RCC 7860 (cell line): ENCODE measurements around the gene MSMP.

Experiments used
- DNase-seq: peaks from one replicate; pipeline ENCODE4 v3.0.0-alpha.2; 2015; ENCODE audit warnings: low spot score
- FAIRE-seq: peaks from 2 replicates; lab custom pipeline; 2012; peaks lifted over from hg19 to GRCh38; lab: Jason Lieb, UNC

The MSMP gene

DNA sequence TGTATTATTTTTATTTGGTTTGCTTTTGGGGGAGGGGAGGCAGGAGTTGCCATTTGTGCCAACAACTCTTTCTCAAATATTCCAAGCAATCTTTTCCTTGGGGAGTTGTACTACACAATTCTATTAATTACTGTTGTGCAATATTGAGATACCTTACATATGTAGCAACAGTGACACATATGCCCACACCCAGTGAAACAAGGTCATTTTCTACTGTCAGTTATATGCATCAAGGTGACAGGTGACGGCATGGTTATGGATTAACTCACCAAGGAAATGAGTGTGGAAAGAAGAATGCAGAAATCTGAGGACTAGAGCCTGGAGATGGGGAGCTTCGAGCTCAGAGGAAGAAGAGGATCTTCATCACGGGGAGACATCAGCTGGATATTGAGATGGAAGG lies 17.9 kb upstream of the MSMP start:
- DNase-seq (peak; percentile 17), FAIRE-seq (no peak)

DNA sequence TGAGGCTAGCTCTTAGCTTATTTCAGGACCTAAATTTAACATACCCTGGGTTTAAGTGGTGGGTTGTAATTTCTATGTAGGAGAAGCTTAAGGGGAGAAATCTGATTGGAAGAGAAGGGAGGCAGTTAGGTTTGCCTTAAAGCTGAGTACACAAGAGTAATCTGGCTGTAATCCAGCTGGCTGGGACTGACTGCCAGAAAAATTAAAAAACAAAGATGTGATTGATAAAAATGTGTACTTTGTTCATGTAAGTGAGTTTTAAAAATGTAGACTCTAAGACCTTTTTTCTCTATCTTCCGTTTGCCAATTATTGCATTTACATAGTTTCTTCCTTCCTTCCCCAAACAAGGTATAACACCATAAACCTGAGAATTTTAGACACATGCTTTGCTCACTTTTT lies 17.5 kb upstream of the MSMP start:
- FAIRE-seq, result no peak
- DNase-seq, result no peak

DNA sequence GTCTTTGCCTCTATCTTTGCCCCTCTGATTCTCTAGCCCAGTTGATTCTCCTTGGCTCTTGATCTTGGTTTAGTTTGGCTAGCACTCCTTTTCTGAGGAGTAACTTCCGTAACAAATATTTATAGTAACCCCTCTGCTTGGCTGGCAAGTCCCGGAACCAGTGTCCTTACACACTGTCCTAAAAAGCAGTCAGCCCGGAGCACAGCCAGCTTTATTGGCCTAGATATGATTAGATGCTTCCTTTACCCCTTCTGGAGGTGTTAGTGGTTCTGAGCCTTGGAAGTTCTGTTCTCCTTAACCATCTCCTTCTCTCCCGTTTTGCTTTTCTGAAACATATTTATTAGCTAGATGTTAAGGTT lies 17.0 kb upstream of the MSMP start:
- FAIRE-seq, result no peak
- no peak for DNase-seq

DNA sequence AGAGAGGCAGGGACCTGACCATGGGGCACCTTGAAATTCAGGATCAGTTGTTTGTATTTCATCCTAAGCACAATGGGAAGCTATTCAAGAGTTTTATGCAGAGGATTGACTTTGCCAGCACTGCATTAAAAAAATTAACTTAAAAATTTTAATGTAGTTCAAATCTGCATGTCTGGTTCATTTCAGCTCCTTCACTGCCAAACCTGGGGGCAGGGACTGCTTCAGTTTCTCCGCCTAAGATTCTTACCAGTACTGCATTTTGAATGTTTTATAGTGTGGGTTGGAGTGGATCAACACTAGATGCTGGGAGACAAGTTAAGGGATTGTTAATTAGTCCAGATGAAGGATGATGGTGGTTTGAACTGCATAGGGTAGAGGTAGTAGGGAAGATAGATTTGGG lies 15.7 kb upstream of the MSMP start:
- FAIRE-seq (no peak), DNase-seq (no peak)

DNA sequence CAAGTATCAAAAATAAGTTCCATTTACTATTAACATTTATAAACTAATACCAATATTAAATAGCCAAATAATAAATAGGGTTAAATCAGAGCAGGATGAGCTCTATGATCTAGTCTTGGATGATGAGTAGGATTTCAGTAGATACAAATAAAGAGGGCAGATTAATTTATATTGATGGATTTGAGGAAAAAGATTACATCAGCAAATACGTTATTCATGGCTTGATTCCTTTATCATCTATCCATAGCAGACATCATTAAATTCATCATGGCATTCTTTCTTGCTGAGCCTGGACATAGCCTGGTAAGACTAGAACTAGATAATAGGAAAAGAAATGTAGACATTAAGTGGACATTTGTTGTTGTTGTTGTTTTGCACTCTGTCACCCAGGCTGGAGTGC lies 13.4 kb upstream of the MSMP start:
- DNase-seq (no peak), FAIRE-seq (no peak)

DNA sequence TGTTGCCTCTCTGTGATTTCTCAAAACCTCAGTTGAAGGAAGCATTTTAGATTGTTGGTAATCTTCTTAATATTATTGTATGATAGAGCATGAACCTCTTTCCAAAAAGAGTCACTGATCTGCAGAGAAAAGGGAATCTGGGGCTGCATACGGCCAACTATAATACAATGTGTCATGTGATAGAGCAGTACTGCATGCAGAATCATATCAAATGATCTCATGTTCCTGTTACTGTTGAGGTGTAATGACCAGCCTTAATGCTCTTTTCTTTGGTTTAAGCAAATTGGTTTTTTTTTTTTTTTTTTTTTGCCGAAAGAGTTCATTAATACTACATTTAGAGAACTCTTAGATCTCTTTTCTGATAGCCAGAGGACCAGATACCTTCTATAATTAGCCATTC lies 12.9 kb upstream of the MSMP start:
- DNase-seq (no peak), FAIRE-seq (no peak)

DNA sequence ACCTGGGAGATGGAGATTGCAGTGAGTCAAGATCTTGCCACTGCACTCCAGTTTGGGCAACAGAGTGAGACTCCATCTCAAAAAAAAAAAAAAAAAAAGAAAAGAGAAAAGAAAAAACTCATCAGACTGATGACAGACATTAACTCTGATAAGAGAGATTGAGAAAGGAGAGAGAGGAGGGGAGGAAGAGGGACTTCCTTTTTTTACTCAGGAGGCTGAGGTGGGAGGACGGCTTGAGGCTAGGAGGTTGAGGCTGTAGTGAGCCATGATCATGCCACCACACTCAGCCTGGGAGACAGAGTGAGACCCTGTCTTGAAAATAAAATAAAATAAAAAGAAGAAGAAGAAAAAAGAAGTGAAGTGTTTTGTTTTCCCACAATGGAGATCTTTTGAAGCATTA lies 9.7 kb upstream of the MSMP start:
- DNase-seq (no peak), FAIRE-seq (no peak)

DNA sequence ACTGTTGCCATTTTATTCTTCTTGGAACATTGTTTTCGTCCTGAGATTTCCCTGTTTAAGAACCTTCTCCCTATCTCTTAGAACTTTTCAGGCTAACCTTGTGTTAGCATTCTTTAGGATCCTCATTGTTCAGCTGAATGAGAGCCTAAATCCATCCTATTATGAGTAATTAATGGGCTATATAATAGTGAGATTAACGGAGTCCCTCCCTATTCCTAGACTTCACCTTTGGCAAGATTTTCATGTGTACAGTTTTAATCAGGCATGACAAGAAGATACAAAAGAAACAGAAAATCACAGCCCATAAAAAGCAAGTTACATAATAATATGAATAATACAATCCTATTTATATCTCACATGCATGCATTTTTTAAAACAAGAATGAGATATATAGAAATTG lies 9.1 kb upstream of the MSMP start:
- FAIRE-seq (no peak), DNase-seq (no peak)

DNA sequence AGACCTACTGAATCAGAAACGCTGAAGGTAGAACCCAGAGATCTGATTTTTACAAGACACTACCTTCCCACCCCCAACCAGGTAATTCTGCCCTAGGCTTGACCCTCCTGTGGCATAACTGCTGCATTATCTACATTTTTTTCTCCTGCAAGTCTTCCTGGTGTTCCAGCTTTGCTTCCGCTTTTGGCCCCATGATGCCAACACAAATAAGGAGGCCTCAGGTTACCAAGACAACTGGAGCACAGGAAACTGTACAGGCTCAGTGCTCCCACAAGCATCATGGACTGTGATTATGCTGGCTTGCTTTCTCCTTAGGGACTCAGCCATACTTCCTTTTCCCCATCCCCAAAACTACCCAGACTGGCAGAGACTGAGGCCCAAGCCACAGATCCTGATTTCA lies 6.6 kb upstream of the MSMP start:
- FAIRE-seq (no peak), DNase-seq (no peak)

DNA sequence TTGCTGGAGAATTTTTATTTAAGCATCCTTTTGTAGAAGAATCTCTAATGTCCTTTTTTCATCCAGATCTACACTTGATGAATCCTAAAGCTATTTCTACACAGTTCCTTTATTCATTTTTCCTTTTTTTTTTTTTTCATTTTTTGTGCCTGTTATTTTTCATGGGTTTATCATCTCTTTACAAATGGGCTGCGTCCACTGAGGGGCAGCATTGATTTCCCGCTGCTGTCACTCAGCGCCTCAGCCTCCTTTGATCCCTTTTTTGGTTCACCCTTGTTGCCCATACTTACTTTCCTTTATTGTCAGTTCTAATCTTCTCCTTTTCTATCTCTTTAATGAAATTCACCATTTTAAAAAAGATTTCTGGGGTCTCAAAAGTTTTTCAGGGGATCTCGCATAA lies 5.7 kb upstream of the MSMP start:
- FAIRE-seq (no peak), DNase-seq (no peak)

DNA sequence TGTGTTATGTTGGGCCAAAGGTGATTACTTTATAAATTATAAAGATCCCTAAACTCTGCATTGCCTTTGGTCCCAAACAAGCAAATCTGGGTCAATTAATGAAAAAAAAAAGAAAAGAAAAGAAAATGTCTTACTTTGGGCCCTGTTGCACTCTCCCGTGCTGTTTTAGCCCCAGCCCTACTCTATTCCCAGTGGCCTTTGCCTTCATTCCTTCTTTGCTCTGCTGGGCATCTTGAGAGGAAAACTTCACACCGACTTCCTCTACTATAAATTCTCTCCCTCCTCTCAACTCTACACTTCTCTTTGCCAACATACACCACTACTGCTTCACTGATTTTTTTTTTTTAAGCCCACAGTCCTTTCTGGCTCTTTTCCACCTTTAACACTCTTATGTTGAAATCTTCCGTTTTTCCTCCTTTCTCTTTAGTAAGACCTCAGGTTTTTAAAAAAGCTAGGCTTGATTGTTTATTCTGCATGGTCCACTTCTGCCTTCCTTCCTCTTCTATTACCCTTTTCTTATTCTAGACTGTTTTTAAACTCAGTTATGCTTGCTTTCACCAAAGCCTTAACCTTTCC lies 4.5 kb upstream of the MSMP start:
- no peak for FAIRE-seq
- no peak for DNase-seq

DNA sequence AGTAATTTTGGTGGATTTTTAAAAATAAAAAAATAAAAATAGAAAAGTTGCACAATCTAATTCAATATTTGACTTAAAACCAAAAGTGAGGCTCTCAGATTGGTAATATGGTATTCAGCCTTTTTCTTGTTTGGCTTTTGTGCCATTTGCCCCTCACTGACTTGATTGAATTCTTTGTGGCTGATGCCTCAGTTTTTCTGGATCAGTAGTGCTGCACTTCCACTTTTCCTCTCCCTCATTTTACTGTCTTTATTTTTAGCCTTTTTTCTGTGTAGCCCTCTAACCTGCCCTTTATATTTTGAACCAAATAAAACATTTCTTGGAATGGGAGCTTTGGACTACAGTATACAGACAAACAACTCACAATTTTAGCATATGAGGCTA lies 3.8 kb upstream of the MSMP start:
- no peak for FAIRE-seq

DNA sequence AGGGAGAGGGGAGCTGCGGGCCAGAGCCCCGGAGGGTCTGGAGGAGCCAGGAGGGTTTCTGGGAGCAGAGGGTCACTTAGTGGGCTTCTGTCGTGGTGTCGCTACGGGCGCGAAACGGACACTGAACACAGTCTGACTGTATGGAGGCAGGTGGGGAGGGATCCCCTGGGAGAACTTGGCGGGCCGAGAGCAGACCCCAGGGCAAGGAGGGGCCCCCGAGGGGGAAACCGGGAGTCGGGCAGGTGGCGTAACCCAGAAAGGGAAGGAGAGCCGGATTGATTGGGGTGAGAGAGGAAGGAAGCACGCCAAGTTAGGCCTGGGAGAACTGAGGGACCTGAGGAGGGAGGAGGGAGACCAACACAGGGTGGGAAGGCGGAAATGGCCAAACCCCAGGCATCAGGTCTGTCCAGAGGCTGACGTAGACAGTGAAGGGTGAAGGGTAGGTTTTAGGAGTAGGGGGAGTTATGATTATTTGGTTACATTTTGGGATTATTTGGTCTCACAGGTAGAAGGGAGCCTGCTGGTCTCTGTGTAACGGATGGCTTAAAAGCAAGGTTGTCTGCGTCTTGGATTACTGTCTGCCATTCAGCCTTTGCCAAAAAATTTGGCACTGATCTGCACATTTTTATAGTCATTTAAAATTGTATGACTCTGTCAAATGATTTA lies 3.3 kb upstream of the MSMP start:
- DNase-seq (no peak), FAIRE-seq (no peak)

More for the DNA sequence above, 3.8 kb upstream of the MSMP start:
- DNase-seq, result no peak

DNA sequence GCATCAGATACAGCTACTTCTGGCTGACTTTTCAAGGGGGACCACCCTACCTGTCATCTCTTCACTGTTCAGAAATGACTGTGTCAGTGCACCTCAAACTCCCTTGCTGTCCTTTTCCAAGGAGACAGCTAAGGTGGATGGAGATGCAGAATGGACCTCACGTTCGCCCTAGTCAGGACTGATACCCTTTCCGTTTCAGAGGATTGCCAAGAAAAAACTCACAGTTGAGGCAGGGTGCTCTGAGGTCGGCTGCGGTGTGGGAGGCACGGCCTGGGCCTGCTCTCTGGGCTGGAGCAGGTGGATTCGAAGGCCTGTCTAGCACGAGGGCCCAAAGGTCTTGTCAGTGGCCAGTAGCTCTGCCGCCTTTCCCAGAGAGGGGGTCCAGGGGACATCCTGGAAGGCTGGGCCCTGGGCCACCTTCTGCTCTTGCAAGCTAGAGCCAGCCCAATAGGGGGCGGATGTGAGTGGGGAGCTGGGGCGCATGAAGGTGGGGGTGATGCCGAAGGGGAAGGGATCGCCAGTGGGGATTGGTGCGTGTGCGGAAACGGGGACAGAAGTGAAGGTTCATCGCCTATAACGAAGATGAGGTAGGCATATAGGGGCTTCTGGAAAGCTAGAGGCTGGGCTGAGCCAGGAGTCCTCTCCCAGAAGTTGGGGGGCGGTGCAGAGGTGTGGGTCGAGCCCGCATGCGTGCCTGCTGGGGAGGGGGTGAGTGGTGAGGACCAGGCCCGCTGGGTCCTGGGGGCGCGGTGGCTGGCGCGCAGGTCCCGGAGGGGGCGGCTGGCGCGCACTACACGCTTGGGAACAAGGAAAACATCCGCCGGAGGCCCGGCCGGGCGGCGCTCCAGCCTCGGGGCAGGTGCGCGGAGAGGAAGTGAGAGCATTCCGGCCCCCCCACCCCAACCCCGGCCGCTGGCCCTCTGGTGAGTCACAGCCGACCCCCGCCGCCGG lies 2.5 kb upstream of the MSMP start:
- DNase-seq (no peak), FAIRE-seq (no peak)

DNA sequence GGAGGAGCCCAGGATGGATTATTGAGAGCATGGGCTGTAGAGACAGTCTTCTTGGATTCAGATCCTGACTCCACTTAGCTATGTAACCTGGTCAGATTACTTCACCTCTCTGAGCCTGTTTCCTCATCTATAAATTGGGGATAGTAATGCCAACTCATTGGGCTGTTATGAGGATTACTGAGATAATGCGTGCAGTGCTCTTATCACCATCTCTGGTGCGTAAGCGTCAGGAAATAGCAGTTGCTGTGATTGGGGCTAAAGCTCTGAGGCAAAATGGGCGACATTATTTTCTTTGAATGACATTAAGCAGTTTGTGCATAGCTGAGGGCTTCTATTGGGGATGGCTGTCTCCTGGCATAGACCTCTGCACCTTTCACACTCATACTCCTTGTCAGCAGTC lies 995 bp upstream of the MSMP start:
- FAIRE-seq, result no peak
- DNase-seq, result no peak

DNA sequence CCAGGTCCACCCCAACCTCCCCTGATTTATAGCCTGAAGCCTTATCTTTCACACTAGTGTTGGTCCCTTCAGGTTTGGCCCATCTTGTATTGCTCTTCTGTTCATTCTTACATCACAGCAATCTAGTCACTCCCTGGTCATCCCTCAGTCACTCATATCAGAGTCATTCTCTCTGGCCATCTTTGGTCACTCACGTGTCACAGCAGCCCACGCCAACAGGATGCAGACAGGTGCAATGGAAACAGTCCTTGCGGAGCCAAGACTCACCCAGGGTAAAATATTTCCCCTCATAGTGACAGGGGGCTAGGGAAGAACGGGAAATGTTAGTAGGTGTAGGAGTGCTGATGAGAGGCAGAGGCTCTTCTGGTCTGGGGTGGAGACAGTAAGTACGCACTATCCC lies 610 bp downstream of the MSMP start:
- no peak for FAIRE-seq
- DNase-seq, result no peak

DNA sequence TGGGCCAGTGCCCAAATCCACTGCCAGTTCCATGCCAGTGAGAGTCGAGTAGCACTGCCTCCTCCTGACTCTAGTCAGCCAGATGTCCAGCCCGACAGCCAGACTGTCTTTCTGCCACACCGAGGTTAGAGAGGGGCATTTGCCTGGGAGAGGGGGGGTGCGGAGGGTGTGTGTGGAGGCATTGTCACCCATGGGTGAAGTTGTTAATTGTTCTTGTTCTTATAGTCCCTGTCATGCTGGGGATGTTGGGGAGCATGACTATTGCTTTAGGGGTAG lies 3.9 kb downstream of the MSMP start:
- DNase-seq, result no peak
- no peak for FAIRE-seq

DNA sequence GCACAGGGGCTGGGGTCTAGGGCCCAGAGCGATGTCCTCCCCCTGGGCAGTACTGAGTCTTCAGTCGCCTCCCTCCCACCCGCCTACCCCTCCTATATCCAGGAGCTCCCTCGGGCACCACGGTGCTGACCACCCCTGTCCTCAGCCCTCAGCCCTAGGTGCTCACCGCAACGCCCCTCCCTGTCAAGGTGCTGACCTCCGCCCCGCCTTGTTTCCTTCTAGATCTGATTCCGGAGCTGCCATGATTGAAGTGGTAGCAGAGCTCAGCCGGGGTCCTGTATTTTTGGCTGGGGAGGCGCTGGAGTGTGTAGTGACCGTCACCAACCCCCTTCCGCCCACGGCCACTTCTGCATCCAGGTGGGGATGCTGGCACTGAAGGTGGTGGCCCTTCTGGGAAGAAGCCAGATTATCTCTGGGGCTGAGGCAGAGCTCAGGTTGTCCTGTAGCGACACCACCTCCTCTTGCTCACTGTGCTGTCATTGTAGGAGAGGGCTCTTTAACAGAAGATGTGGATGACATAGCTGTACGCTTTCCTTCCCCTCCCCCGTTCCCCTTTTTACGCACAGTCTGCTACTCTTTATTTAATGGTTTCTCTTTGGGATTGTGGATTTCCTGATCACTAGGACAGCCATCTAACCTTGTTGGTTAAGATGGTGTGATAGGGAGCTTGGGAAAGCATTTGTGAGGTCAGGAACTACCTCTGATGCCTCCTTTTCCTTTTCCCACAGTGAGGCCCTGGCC lies 4.4 kb downstream of the MSMP start:
- DNase-seq (no peak), FAIRE-seq (no peak)

DNA sequence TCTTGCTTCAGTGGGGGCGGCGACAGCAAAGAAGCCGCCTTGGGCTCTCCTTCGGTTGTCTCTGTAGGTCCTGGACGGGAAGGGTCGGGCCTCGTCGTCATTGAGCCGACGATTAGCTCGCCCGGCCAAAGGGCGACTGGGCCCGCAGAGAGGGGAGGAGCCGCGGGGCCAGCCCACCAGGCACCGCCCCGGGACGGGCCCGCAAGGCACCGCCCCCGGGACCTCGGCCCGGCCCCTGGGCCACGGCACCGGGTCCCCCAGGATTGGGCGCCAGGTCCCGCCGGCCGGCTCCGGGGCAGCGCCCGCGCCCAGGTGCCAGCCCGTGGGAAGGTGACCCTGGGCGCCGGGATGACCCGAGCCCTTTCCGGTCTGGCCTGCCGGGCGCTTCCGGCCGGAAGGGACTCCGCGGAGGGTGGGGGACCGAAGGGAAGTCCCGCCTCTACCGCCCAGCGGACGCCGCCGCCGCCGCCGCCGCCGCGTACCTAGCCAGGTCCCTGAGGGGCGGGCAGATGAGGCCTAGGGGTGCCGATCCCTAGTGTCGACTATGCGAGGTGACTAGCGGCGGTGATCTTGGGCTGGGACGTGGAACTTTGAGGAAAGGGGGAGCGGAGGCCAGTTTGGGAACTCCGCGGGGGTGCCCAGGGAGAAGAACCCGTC lies 5.1 kb downstream of the MSMP start, which contains the start of the genes GBA2 and RGP1:
Gene GBA2 (minus strand): TSS at position 371 of the 657 bp plus-strand sequence. CDS start 524 bp downstream, outside the sequence.
Gene RGP1 (plus strand): TSS at position 430 of the 657 bp plus-strand sequence. CDS start 469 bp downstream, outside the sequence.
- DNase-seq (peak; percentile 29), FAIRE-seq (no peak)

DNA sequence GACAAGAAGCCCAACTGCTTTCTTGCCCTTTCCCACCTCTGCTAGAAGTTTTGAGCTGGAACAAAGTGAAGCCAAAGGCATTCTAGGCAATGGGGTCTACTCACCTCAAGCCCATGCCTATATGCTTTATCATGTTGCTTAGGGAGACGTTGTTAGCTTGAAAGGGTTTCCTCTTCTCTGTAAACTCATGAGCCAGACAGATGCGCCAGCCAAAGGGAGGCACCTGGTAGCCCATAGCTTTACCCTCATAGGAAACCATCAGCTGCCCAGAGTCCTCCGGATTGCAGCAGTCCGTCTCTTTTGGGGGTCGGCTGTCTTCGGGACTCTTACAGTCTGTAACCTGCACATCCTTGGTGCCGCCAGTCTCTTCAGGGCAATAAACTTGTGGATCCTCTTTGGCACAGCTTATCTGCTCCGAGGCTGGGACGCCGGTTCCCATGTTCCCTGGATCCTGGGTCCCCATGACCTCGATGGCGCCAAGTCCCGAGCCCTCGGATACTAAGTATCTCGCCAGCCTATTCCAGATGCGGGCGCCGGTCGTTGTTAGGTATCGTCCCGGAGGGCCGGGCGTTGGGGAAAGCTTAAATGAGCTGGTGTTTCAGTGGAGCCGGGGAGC lies 5.7 kb downstream of the MSMP start:
- FAIRE-seq, result no peak
- no peak for DNase-seq
